Loucy (cell line): Measurements from ENCODE around the gene SHISA3.

Experiments used
- EZH2phosphoT487 ChIP-seq: fragments of 200-600 bp; IDR thresholded peaks from 2 replicates; pipeline ENCODE4 v1.6.1; 2018; ENCODE audit warnings: antibody characterized with exemption, mild to moderate bottlenecking, moderate library complexity, borderline replicate concordance
- TF ChIP-seq, protein P1 (sequence below): fragments of 200-600 bp; sonication (generic); conservative IDR thresholded peaks from 2 replicates; pipeline ENCODE4 v1.5.1; 2014; ENCODE audit warnings: mild to moderate bottlenecking, antibody characterized with exemption, low read length

DNA sequence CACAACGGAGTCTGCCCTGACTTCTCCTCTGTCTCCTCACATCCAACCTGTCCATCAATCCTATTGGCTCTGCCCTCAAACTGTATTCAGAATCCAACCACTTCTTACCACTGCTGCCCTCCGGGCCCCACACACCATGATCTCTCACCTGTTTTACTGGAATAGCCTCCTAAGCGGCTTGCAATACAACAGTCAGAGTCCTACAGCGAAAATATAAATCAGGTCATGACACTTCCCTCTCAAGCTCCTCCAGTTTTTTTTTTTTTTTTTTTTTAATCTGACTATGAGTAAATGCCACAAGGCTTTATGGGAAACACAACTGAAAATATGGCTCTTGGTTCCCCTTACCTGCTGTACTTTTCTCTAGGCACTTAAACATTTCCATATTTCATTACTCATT is 42.8 kb downstream of the SHISA3 start:
- TF ChIP-seq, protein P1, sequence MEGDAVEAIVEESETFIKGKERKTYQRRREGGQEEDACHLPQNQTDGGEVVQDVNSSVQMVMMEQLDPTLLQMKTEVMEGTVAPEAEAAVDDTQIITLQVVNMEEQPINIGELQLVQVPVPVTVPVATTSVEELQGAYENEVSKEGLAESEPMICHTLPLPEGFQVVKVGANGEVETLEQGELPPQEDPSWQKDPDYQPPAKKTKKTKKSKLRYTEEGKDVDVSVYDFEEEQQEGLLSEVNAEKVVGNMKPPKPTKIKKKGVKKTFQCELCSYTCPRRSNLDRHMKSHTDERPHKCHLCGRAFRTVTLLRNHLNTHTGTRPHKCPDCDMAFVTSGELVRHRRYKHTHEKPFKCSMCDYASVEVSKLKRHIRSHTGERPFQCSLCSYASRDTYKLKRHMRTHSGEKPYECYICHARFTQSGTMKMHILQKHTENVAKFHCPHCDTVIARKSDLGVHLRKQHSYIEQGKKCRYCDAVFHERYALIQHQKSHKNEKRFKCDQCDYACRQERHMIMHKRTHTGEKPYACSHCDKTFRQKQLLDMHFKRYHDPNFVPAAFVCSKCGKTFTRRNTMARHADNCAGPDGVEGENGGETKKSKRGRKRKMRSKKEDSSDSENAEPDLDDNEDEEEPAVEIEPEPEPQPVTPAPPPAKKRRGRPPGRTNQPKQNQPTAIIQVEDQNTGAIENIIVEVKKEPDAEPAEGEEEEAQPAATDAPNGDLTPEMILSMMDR: no peak
- TF ChIP-seq EZH2phosphoT487: no peak
